Tibial artery (tissue), 4 donors: Measurements from ENCODE around the gene ATP5MC2.

Experiments
- DNase-seq, 2 donors: peaks; one replicate each; pipeline ENCODE4 v3.0.0-alpha.2; 2019
- H3K27ac ChIP-seq, 2 donors: fragments of 200-600 bp; sonication (generic) in 1 of 2; 1 replicate in 1 of 2; 2 replicates in 1 of 2; pipeline ENCODE4 v1.5.1; 2018 to 2019; ENCODE audit warnings: mild to moderate bottlenecking in 1 of 2
- H3K27me3 ChIP-seq, 2 donors: fragments of 200-600 bp; sonication (generic) in 1 of 2; one replicate each; pipeline versions ENCODE4 v1.5.1 to v1.6.0; 2016 to 2019
- H3K36me3 ChIP-seq, 3 donors: fragments of 200-600 bp; sonication (generic) in 2 of 3; one replicate each; pipeline ENCODE4 v1.5.1; 2016 to 2019; ENCODE audit warnings: mild to moderate bottlenecking in 2 of 3
- H3K4me1 ChIP-seq, 4 donors: fragments of 200-600 bp; sonication (generic) in 2 of 4; 1 replicate in 3 of 4; 2 replicates in 1 of 4; pipeline ENCODE4 v1.5.1; 2016 to 2019
- H3K4me3 ChIP-seq, 2 donors: fragments of 200-600 bp; sonication (generic) in 1 of 2; 1 replicate in 1 of 2; 2 replicates in 1 of 2; pipeline ENCODE4 v1.5.1; 2018 to 2019; ENCODE audit warnings: mild to moderate bottlenecking in 2 of 2
- H3K9me3 ChIP-seq, 3 donors: fragments of 200-600 bp; sonication (generic) in 1 of 3; one replicate each; pipeline ENCODE4 v1.5.1; 2016 to 2019
- intact Hi-C: fragments of 100-400 bp; cut with DNase I; formaldehyde crosslinking; loops from one replicate; pipeline ENCODE4 v1.15.0; 2023; ENCODE audit warnings: low total_unique reads
- TF ChIP-seq, protein P1 (sequence below), 2 experiments: fragments of 200-600 bp in 1 of 2; fragments of 450-650 bp in 1 of 2; IDR thresholded peaks; one replicate each; pipeline ENCODE4 v1.5.1; 2017 to 2019; ENCODE audit warnings: antibody characterized with exemption in 2 of 2, mild to moderate bottlenecking in 1 of 2, moderate library complexity in 1 of 2

ATP5MC2 gene

DNA sequence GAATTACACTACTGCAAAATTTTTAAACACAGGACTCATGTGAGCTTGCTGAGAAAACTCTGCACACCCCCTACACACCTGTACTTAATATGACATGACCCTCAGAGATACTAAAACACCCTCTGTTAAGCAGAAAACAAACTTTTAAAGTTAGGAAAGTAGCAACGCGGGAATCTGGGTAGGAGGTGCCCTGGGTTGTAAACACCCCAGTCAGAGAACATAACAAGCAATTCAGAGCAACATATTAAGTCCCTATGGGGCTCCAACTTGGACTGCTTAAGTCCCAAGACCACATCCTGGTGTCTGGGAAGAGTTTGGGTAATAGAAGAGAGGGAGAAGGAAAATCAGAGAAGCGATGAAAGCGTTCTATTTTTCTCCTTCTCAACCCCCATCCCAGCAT is 50.9 kb downstream of the ATP5MC2 start:
- TF ChIP-seq, protein P1, sequence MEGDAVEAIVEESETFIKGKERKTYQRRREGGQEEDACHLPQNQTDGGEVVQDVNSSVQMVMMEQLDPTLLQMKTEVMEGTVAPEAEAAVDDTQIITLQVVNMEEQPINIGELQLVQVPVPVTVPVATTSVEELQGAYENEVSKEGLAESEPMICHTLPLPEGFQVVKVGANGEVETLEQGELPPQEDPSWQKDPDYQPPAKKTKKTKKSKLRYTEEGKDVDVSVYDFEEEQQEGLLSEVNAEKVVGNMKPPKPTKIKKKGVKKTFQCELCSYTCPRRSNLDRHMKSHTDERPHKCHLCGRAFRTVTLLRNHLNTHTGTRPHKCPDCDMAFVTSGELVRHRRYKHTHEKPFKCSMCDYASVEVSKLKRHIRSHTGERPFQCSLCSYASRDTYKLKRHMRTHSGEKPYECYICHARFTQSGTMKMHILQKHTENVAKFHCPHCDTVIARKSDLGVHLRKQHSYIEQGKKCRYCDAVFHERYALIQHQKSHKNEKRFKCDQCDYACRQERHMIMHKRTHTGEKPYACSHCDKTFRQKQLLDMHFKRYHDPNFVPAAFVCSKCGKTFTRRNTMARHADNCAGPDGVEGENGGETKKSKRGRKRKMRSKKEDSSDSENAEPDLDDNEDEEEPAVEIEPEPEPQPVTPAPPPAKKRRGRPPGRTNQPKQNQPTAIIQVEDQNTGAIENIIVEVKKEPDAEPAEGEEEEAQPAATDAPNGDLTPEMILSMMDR (IDR thresholded peaks at IDR 0.05): no peak
- Histone ChIP-seq H3K27ac (peak overlapping the region; percentile 86 to 89), H3K36me3 (no peaks in the 10 kb centered on the region), H3K4me3 (peak overlapping the region; percentile 58 to 63), H3K9me3 (no peaks in the 10 kb centered on the region), H3K27me3 (no peaks in the 10 kb centered on the region), H3K4me1 (peaks cover 0 to 51% (median 21%) of the 10 kb centered on the region in 4 donors)
- intact Hi-C loops: loop anchor here (10.0 kb wide), 2 partner anchors 50 to 80 kb away; partner anchors contain the start of gene ATP5MC2
- no peak for DNase-seq

DNA sequence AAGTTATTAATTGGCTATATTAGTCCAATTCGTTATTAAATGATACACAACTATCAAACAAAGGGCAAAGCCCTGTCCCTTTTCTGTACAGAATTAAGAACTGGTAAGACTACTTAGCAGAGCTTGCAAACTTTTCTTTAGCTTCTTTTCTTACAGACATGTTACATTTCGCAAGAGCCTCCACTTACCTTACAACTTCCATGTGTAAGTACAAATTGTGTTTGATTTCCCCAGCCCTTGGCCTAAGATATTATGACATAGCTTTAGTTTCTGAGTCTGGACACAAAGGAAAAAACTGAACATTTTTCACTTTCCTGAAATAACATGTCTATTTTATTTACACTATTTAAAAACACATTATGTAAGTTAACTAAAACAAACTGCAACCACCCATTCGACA is 51.4 kb downstream of the ATP5MC2 start:
- no peaks in the 10 kb centered on the region for H3K36me3 ChIP-seq
- H3K4me3 ChIP-seq: peak overlapping the region; percentile 58 to 63
- H3K4me1 ChIP-seq: peaks cover 0 to 56% (median 21%) of the 10 kb centered on the region in 4 donors
- no peaks in the 10 kb centered on the region for H3K27me3 ChIP-seq
- intact Hi-C loops: loop anchor here (10.0 kb wide), 2 partner anchors 50 to 80 kb away; partner anchors contain the start of gene ATP5MC2
- TF ChIP-seq, protein P1 (IDR thresholded peaks at IDR 0.05): no peak
- DNase-seq: no peak
- H3K27ac ChIP-seq: peak overlapping the region; percentile 86 to 89
- H3K9me3 ChIP-seq: no peaks in the 10 kb centered on the region

GRCh38 chr12:53623548-53624385 is 52.1 kb downstream of the ATP5MC2 start:
- H3K27me3 ChIP-seq: no peaks in the 10 kb centered on the region
- H3K27ac ChIP-seq: peak overlapping the region; percentile 86 to 89
- DNase-seq: peak in 1 of 2 donors; percentile 58
- TF ChIP-seq, protein P1 (IDR thresholded peaks at IDR 0.05): no peak
- peak overlapping the region; percentile 58 to 63 for H3K4me3 ChIP-seq
- H3K9me3 ChIP-seq: no peaks in the 10 kb centered on the region
- no peaks in the 10 kb centered on the region for H3K36me3 ChIP-seq
- H3K4me1 ChIP-seq: peaks cover 0 to 63% (median 25%) of the 10 kb centered on the region in 4 donors
- intact Hi-C loops: loop anchor here (10.0 kb wide), 2 partner anchors 51 to 79 kb away; partner anchors contain the start of gene ATP5MC2

- intact Hi-C loops: loop anchor here (10.0 kb wide), 2 partner anchors 52 to 78 kb away; partner anchors contain the start of gene ATP5MC2
- DNase-seq: no peak
- peaks cover 0 to 74% (median 29%) of the 10 kb centered on the region in 4 donors for H3K4me1 ChIP-seq
Measured at GRCh38 chr12:53622724-53623123, 53.2 kb downstream of the ATP5MC2 start.

GRCh38 chr12:53618275-53618674 is 57.6 kb downstream of the ATP5MC2 start:
- H3K4me1 ChIP-seq: peaks cover 0 to 88% (median 41%) of the 10 kb centered on the region in 4 donors
- H3K27ac ChIP-seq: peak overlapping the region; percentile 52 to 57

More at GRCh38 chr12:53622724-53623123, 53.2 kb downstream of the ATP5MC2 start:
- H3K27ac ChIP-seq: peak overlapping the region; percentile 86 to 89
- no peaks in the 10 kb centered on the region for H3K9me3 ChIP-seq
- H3K27me3 ChIP-seq: no peaks in the 10 kb centered on the region
- no peaks in the 10 kb centered on the region for H3K36me3 ChIP-seq
- H3K4me3 ChIP-seq: no peak overlapping the region
- TF ChIP-seq, protein P1 (IDR thresholded peaks at IDR 0.05): no peak

More at GRCh38 chr12:53618275-53618674, 57.6 kb downstream of the ATP5MC2 start:
- intact Hi-C loops: no loop called here
- Histone ChIP-seq H3K36me3 (peaks cover 0 to 8% (median 8%) of the 10 kb centered on the region in 3 donors), H3K4me3 (peak overlapping the region; percentile 29 to 42), H3K9me3 (no peaks in the 10 kb centered on the region), H3K27me3 (no peaks in the 10 kb centered on the region)
- DNase-seq: no peak
- TF ChIP-seq, protein P1 (IDR thresholded peaks at IDR 0.05): no peak
